GM23338 (cell line): ENCODE data around the gene TUG1. TPM values are rescaled to one million over a fixed set of nuclear protein-coding genes. Genes with fewer than 3 reads are reported as not detected.
A peak's percentile ranks its signal among the peaks of the same experiment; 100 is the strongest.

ENCODE experiments used
- ATAC-seq: fragments of 200-7000 bp; cut with Tn5 transposase; 3 replicates; pipeline ENCODE4 v1.9.1; 2020
- DNase-seq: peaks from one replicate; pipeline ENCODE4 v3.0.0-alpha.2; 2015; ENCODE audit warnings: low spot score
- H2AFZ ChIP-seq: fragments of 200-600 bp; sonication (generic); 2 replicates; pipeline ENCODE4 v1.8.0; 2016; ENCODE audit warnings: antibody characterized with exemption, mild to moderate bottlenecking, moderate library complexity
- H3F3A ChIP-seq: fragments of 200-600 bp; sonication (generic); replicated peaks from 2 replicates; pipeline ENCODE4 v1.8.0; 2017; ENCODE audit warnings: antibody characterized with exemption, mixed run types, low read depth
- H3K27ac ChIP-seq: fragments of 200-600 bp; sonication (generic); 2 replicates; pipeline ENCODE4 v1.6.1; 2016; ENCODE audit warnings: low read depth
- H3K27me3 ChIP-seq: fragments of 200-600 bp; sonication (generic); 2 replicates; pipeline ENCODE4 v1.8.0; 2016; ENCODE audit warnings: mild to moderate bottlenecking, mixed run types, moderate library complexity; ENCODE audit not compliant: insufficient read depth
- H3K36me3 ChIP-seq: fragments of 200-600 bp; sonication (generic); 2 replicates; pipeline ENCODE4 v1.8.0; 2016; ENCODE audit warnings: mild to moderate bottlenecking; ENCODE audit not compliant: insufficient read depth
- H3K4me1 ChIP-seq: fragments of 200-600 bp; sonication (generic); 2 replicates; pipeline ENCODE4 v1.8.0; 2016; ENCODE audit warnings: mild to moderate bottlenecking, moderate library complexity; ENCODE audit not compliant: insufficient read depth
- H3K4me2 ChIP-seq: fragments of 200-600 bp; sonication (generic); 2 replicates; pipeline ENCODE4 v1.7.1; 2017; ENCODE audit warnings: mixed run types
- H3K4me3 ChIP-seq: fragments of 200-600 bp; sonication (generic); 2 replicates; pipeline ENCODE4 v1.6.1; 2016; ENCODE audit warnings: mixed run types
- H3K79me2 ChIP-seq: fragments of 200-600 bp; sonication (generic); replicated peaks from 2 replicates; pipeline ENCODE4 v1.8.0; 2017; ENCODE audit warnings: mild to moderate bottlenecking; ENCODE audit not compliant: insufficient read depth
- H3K9me2 ChIP-seq: fragments of 200-600 bp; sonication (generic); 2 replicates; pipeline ENCODE4 v1.8.0; 2017; ENCODE audit not compliant: insufficient read depth
- H4K20me1 ChIP-seq: fragments of 200-600 bp; sonication (generic); replicated peaks from 2 replicates; pipeline ENCODE4 v1.8.0; 2017; ENCODE audit warnings: mild to moderate bottlenecking; ENCODE audit not compliant: insufficient read depth
- H3K27ac Mint-ChIP-seq: 2 replicates; pipeline ENCODE4 v1.8.0; 2020; ENCODE audit warnings: inconsistent platforms, mild to moderate bottlenecking, moderate library complexity, mixed read lengths
- H3K27me3 Mint-ChIP-seq: 3 replicates; pipeline ENCODE4 v1.8.0; 2022; ENCODE audit warnings: low read depth, mild to moderate bottlenecking, moderate library complexity, mixed read lengths, inconsistent platforms; ENCODE audit not compliant: insufficient read depth, poor library complexity
- H3K36me3 Mint-ChIP-seq: 3 replicates; pipeline ENCODE4 v1.8.0; 2021; ENCODE audit warnings: low read depth, mild to moderate bottlenecking, inconsistent platforms, moderate library complexity, mixed read lengths
- H3K4me1 Mint-ChIP-seq: 3 replicates; pipeline ENCODE4 v1.8.0; 2020; ENCODE audit warnings: mild to moderate bottlenecking, inconsistent platforms, mixed read lengths
- H3K4me3 Mint-ChIP-seq: 3 replicates; pipeline ENCODE4 v1.8.0; 2021; ENCODE audit warnings: moderate library complexity, mild to moderate bottlenecking, inconsistent platforms, mixed read lengths
- H3K9me3 Mint-ChIP-seq: 3 replicates; pipeline ENCODE4 v1.8.0; 2020; ENCODE audit warnings: moderate library complexity, mild to moderate bottlenecking, inconsistent platforms, mixed read lengths
- CTCF ChIP-seq, 2 experiments: fragments of 200-600 bp in 1 of 2; sonication (generic) in 1 of 2; conservative IDR thresholded peaks; 2 replicates each; pipeline versions ENCODE4 v1.5.1 to v1.6.1; 2016 to 2017; ENCODE audit warnings: antibody characterized with exemption in 2 of 2, low read depth in 2 of 2, mild to moderate bottlenecking in 2 of 2, moderate library complexity in 1 of 2
- REST ChIP-seq: IDR thresholded peaks from one replicate; pipeline ENCODE4 v1.6.1; 2018; ENCODE audit warnings: antibody characterized with exemption; ENCODE audit not compliant: unreplicated experiment
- polyA plus RNA-seq: library from polyadenylated mRNA; unstranded; fragments of >200 nt; fragmentation: Nextera tagmentation; extraction: Ambion mirVana; gene quantifications from 2 replicates; pipeline ENCODE4 v1.2.1, GENCODE V29; 2016
- total RNA-seq: library from RNA; depleted of rRNA; stranded (reverse); fragments of >200 nt; shearing (Covaris generic); gene quantifications from 2 replicates; pipeline ENCODE4 v1.2.3, GENCODE V29; 2014
- TF ChIP-seq, protein P1 (sequence below): fragments of 250-450 bp; sonication (Bioruptor Pico); IDR thresholded peaks from 2 replicates; pipeline ENCODE4 v1.5.0; 2020; ENCODE audit warnings: mild to moderate bottlenecking, moderate library complexity

Gene TUG1
- total and polyA plus RNA-seq, 2 experiments from 2014 or later, result 58.3 to 125 TPM

DNA sequence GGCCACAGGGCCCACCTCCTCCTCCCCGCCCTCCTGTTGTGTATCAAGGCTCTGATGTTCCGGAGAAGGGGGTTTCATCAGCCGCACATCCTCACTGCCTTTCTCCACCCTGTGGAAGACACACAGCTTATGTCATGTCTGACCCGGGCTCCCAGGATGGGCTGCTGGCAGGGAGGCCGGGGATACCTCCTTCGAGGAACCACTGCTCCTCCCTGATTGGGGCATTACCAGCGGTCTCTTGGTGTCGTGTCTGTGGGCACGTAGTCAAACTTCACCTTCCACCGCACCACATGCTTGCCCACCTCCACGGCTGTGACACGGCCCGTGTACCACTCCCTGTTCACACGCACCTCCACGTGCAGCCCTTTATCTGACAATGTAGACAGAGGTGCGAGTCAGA, 36.4 kb upstream of the TUG1 start (continued):
- TF ChIP-seq, protein P1, sequence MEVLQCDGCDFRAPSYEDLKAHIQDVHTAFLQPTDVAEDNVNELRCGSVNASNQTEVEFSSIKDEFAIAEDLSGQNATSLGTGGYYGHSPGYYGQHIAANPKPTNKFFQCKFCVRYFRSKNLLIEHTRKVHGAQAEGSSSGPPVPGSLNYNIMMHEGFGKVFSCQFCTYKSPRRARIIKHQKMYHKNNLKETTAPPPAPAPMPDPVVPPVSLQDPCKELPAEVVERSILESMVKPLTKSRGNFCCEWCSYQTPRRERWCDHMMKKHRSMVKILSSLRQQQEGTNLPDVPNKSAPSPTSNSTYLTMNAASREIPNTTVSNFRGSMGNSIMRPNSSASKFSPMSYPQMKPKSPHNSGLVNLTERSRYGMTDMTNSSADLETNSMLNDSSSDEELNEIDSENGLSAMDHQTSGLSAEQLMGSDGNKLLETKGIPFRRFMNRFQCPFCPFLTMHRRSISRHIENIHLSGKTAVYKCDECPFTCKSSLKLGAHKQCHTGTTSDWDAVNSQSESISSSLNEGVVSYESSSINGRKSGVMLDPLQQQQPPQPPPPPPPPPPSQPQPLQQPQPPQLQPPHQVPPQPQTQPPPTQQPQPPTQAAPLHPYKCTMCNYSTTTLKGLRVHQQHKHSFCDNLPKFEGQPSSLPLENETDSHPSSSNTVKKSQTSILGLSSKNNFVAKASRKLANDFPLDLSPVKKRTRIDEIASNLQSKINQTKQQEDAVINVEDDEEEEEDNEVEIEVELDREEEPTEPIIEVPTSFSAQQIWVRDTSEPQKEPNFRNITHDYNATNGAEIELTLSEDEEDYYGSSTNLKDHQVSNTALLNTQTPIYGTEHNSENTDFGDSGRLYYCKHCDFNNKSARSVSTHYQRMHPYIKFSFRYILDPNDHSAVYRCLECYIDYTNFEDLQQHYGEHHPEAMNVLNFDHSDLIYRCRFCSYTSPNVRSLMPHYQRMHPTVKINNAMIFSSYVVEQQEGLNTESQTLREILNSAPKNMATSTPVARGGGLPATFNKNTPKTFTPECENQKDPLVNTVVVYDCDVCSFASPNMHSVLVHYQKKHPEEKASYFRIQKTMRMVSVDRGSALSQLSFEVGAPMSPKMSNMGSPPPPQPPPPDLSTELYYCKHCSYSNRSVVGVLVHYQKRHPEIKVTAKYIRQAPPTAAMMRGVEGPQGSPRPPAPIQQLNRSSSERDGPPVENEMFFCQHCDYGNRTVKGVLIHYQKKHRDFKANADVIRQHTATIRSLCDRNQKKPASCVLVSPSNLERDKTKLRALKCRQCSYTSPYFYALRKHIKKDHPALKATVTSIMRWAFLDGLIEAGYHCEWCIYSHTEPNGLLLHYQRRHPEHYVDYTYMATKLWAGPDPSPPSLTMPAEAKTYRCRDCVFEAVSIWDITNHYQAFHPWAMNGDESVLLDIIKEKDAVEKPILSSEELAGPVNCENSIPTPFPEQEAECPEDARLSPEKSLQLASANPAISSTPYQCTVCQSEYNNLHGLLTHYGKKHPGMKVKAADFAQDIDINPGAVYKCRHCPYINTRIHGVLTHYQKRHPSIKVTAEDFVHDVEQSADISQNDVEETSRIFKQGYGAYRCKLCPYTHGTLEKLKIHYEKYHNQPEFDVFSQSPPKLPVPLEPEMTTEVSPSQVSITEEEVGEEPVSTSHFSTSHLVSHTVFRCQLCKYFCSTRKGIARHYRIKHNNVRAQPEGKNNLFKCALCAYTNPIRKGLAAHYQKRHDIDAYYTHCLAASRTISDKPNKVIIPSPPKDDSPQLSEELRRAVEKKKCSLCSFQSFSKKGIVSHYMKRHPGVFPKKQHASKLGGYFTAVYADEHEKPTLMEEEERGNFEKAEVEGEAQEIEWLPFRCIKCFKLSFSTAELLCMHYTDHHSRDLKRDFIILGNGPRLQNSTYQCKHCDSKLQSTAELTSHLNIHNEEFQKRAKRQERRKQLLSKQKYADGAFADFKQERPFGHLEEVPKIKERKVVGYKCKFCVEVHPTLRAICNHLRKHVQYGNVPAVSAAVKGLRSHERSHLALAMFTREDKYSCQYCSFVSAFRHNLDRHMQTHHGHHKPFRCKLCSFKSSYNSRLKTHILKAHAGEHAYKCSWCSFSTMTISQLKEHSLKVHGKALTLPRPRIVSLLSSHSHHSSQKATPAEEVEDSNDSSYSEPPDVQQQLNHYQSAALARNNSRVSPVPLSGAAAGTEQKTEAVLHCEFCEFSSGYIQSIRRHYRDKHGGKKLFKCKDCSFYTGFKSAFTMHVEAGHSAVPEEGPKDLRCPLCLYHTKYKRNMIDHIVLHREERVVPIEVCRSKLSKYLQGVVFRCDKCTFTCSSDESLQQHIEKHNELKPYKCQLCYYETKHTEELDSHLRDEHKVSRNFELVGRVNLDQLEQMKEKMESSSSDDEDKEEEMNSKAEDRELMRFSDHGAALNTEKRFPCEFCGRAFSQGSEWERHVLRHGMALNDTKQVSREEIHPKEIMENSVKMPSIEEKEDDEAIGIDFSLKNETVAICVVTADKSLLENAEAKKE (CRISPR knock-in tag), result no peak
- TF ChIP-seq CTCF (conservative IDR thresholded peaks at IDR 0.05; ENCODE audit: low read depth in 2 of 2), result no peak

GRCh38 chr22:30933457-30933856, 35.6 kb upstream of the TUG1 start:
- Histone ChIP-seq H3K4me3 (no peak overlapping the region), H3K4me2 (no peak overlapping the region), H3F3A (no peaks in the 10 kb centered on the region), H3K27me3 (no peaks in the 10 kb centered on the region), H3K9me2 (no peaks in the 10 kb centered on the region), H2AFZ (no peak overlapping the region), H3K4me1 (no peaks in the 10 kb centered on the region), H3K36me3 (peaks cover 62% of the 10 kb centered on the region), H3K27ac (no peak overlapping the region), H4K20me1 (peaks cover 6% of the 10 kb centered on the region), H3K79me2 (no peaks in the 10 kb centered on the region; the same call in 1 of the 2 replicates)
- Mint-ChIP-seq H3K36me3 (peaks cover 96% of the 10 kb centered on the region), H3K27ac (no peak overlapping the region), H3K9me3 (no peaks in the 10 kb centered on the region; the same call in 2 of the 3 replicates), H3K27me3 (peaks cover 9% of the 10 kb centered on the region), H3K4me1 (no peaks in the 10 kb centered on the region), H3K4me3 (no peak overlapping the region)
- no peak for ATAC-seq
- no peak for DNase-seq
- TF ChIP-seq REST (peak; percentile 52), CTCF (conservative IDR thresholded peaks at IDR 0.05; ENCODE audit: low read depth in 2 of 2) (no peak)
